LoVo (cell line): ENCODE measurements around the gene ADK.

Source experiments
- DNase-seq: peaks from one replicate; pipeline ENCODE4 v3.0.0-alpha.2; 2016; ENCODE audit warnings: low spot score

Gene ADK

DNA sequence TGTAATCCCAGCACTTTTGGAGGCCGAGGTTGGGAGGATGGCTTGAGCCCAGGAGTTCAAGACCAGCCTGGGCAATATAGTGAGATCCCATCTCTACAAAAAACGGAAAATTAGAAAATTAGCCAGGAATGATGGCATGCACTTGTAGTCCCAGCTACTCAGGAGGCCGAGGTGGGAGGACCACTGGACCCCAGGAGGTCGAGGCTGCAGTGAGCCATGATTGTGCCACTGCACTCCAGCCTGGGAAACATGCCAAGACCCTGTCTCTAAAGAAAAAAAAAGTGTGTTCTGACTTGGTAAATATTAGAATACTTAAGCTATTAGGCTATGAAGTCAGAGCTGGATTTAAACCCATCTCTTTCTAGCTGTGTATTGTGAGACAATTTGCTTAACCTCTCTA is 594.4 kb downstream of the ADK start:
- no peak for DNase-seq

- no peak for DNase-seq
Measured at GRCh38 chr10:74746813-74747212, 595.8 kb downstream of the ADK start.

- DNase-seq, result no peak
Measured at GRCh38 chr10:74748468-74749031, 597.5 kb downstream of the ADK start.

DNA sequence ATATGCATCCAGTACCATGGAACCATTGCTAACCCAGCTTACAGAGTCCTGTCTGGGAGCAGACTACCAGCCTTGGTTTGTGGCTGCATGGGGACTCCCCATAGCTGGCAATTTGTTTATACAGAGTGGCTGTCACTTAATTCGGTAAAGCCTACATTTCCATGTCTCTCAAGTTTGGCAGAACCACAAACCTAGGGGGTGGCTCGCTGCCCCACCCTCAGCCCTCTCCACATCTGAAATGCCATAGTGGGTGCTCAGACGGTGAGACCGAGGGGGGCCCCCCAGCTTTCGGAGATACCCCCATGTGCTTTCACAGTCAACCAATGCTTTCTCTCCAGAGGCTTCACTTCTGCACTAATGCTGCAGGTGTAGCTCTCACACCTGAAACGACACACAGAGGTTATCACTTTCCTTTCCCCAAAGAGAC is 599.8 kb downstream of the ADK start:
- DNase-seq, result no peak

DNA sequence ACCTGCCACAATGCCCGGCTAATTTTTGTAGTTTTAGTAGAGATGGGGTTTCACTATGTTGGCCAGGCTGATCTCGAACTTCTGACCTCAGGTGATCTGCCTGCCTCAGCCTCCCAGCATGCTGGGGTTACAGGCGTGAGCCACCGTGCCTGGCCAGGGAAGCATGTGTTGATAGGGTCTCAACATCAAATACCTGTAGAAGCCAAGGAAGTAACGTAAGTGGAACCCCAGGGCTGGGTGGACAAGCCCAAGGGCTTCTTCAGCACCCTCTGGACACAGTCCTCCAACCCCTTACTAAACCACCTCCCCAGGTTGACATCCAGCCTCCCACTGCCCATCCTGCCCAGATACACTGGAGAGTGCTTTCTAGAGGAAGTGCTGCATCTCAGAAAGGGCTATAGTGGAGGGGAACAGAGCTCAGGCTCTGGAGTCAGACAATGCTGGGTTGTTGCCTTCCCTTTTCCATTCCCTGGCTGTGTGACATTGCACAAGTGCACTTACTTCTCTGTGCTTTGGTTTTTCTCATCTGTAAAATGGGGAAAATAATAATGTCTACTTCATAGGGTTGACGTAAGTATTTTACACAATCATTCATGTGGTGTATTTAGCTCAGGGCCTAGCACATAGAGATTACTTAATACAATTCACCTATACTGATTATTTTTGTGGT is 601.5 kb downstream of the ADK start:
- no peak for DNase-seq

DNA sequence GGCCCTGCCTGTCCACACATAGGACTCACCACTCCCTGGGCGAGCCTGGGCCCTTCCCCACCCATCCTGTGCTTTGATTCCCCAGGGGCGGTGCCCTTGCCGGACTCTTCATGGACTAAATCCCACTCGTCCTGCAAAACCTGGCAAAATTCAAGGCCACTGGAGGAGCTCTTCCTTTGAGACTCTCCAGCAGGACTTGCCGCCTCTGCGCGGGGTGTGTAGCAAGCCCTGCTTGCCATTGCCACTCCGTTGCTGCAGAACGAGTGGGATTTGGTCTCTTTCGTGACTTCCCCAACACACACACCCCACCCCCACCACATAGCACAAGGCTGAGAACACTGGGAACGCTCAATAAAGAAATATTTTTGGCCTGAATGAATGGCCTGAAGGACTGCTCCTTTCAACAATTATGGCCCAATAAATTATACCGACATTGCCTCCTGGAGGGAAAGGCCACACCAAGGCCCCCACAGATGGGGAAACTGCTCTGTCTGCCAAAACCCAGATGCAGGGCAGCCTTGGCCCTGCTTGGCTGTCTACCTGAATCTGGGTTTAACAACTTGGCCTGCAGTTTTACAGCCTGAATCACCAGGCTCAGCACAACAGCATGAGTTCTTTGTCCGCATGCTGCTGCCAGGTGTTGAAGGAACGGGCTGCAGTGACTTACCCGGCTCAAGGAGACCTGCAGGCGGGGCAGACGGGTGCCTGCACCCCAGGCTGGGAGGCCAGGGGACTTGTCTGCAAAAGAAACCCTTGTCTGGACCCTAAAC is 602.6 kb downstream of the ADK start:
- DNase-seq, result peak; percentile 60

DNA sequence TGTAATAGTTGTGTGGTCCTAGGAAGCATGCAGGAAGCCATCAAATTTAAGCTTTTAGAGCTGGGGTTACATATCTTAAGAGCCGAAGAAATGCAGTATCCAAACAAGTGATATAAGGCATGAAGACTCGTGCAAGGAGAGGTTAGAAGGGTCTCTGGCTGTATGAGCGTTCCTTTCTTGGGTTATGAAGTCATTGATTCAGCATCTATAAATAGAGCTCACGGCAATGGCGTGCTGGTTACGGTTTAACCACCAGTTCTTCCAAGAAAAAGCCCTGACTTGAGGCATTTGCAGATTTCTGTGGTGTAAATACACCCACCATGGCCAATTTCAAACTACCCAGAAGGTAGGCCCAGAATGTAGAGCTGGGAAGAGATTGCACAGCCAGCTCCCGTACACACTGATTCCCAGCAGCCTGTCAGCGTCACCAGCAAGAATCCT is 603.4 kb downstream of the ADK start:
- DNase-seq, result no peak

GRCh38 chr10:74755273-74755672 is 604.3 kb downstream of the ADK start:
- DNase-seq, result no peak
